Iris pigment epithelial cell (primary cell): ENCODE results near the gene STRN4.
"Not testable (repeated sequence)": the region's sequence is repeated elsewhere in the genome, so short reads cannot be mapped to it uniquely, and the experiment has no call there.

Source experiments
- DNase-seq: peaks from one replicate; pipeline ENCODE4 v3.0.0-alpha.2; 2011; ENCODE audit warnings: low read depth

The STRN4 gene

GRCh38 chr19:46773018-46773399 is 26.8 kb upstream of the STRN4 start:
- no peak for DNase-seq

DNA sequence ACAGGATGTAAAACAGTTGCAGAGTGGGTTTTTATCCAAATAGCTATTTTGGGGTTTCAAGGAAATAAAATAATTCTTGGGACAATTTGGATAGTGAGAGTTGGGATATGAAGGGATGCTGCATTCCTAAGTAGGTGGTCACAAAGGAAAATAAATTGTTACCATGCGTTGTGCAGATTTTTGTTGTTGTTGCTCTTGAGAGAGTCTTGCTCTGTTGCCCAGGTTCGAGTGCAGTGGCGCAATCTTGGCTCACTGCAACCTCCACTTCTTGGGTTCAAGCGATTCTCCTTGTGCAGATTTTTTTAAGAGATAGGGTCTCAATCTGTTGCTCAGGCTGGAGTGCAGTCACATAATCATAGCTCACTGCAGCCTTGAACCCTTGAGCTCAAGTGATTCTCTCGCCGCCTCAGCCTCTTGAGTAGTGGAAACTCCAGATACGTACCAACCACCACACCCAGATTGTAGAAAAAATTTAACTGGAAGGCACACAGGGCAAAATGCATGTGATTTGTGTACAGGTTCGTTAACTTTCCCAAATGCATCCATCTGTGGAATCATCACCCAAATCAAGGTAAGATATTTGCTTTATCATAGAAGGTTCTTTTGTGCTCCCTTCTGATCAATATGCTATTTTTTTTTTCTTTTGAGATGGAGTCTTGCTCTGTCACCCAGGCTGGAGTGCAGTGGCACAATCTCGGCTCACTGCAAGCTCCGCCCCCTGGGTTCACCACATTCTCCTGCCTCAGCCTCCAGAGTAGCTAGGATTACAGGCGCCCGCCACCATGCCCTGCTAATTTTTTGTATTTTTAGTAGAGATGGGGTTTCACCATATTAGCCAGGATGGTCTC is 26.1 kb upstream of the STRN4 start:
- DNase-seq, result no peak

- not testable (repeated sequence) for DNase-seq
These were observed 22.5 kb upstream of the STRN4 start for GRCh38 chr19:46768746-46769145.

- DNase-seq, result peak; percentile 34
These were observed 20.5 kb upstream of the STRN4 start for GRCh38 chr19:46766569-46767317.

GRCh38 chr19:46764817-46765291 is 18.6 kb upstream of the STRN4 start:
- no peak for DNase-seq

DNA sequence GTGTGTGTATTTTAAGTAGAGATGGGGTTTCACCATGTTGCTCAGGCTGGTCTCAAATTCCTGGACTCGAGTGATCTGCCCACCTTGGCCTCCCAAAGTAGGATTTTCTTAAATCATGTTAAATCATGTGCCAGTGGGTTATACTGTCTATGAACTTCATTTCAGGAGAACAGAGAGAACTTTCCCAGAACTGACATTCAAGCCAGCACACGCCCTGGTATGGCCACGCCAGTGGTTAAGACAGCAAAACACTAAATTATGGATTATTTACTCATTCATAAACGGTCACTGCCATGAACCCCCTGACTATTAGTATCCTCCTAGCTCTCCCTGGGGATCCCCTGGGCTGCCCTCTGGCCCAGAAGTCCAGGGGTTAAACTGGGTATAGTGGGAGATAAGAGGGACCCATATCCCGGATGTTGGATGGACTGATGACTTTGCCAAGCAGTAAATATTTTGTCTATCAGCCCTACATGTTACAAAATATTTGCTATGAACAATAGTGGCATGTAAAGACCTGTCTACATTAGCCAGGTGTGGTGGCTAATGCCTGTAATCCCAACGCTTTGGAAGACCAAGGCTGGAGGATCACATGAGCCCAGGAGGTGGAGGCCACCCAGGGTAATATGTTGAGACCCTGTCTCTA is 16.1 kb upstream of the STRN4 start:
- DNase-seq, result no peak

- peak; percentile 86 for DNase-seq
These were observed 15.2 kb upstream of the STRN4 start for GRCh38 chr19:46761418-46761831.

DNA sequence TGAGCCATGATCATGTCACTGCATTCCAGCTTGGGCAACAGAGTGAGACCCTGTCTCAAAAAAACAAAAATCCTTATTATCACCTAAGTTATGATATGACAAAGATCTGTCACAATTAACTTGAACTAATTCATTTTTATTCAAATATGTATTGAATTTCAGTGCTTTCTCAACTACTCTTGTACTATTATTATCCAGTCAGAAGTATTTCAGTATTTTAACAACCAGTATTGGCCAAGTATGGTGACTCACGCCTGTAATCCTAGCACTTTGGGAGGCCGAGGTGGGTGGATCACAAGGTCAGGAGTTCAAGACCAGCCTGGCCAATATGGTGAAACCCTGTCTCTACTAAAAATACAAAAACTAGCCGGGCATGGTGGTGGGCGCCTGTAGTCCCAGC is 14.6 kb upstream of the STRN4 start:
- peak; percentile 74 for DNase-seq

DNA sequence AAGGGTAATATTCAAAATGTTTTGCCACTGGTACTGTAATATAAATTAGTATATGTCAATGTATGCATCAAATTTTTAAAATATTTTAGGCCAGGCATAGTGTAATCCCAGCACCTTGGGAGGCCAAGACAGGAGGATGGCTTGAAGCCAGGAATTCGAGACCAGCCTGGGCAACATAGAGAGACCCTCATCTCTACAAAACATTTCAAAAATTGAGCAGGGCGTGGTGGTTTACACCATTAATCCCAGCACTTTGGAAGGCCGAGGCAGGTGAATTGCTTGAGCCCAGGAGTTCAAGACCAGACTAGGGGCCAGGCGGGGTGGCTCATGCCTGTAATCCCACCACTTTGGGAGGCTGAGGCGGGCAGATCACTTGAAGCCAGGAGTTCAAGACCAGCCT is 14.1 kb upstream of the STRN4 start:
- DNase-seq, result no peak

GRCh38 chr19:46759817-46760333 is 13.6 kb upstream of the STRN4 start:
- DNase-seq, result peak; percentile 97

DNA sequence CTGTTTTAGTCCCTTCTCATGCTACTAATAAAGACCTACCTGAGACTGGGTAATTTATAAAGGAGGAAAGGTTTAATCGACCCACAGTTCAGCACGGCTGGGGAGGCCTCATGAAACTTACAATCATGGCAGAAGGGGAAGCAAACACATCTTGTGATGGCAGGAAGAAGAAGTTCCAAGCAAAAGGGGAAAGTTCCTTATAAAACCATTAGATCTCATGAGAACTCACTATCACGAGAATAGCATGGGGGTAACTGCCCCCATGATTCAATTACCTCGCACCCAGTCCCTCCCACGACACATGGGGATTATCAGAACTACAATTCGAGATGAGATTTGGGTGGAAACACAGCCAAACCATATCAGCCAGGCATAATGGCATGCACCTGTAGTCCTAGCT is 13.0 kb upstream of the STRN4 start:
- no peak for DNase-seq

GRCh38 chr19:46756544-46756888 is 10.3 kb upstream of the STRN4 start:
- DNase-seq, result no peak

DNA sequence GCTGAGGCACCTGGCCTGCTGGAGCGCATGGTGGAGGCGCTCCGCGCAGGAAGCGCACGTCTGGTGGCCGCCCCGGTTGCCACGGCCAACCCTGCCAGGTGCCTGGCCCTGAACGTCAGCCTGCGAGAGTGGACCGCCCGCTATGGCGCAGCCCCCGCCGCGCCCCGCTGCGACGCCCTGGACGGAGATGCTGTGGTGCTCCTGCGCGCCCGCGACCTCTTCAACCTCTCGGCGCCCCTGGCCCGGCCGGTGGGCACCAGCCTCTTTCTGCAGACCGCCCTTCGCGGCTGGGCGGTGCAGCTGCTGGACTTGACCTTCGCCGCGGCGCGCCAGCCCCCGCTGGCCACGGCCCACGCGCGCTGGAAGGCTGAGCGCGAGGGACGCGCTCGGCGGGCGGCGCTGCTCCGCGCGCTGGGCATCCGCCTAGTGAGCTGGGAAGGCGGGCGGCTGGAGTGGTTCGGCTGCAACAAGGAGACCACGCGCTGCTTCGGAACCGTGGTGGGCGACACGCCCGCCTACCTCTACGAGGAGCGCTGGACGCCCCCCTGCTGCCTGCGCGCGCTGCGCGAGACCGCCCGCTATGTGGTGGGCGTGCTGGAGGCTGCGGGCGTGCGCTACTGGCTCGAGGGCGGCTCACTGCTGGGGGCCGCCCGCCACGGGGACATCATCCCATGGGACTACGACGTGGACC is 9.7 kb upstream of the STRN4 start:
- no peak for DNase-seq

DNA sequence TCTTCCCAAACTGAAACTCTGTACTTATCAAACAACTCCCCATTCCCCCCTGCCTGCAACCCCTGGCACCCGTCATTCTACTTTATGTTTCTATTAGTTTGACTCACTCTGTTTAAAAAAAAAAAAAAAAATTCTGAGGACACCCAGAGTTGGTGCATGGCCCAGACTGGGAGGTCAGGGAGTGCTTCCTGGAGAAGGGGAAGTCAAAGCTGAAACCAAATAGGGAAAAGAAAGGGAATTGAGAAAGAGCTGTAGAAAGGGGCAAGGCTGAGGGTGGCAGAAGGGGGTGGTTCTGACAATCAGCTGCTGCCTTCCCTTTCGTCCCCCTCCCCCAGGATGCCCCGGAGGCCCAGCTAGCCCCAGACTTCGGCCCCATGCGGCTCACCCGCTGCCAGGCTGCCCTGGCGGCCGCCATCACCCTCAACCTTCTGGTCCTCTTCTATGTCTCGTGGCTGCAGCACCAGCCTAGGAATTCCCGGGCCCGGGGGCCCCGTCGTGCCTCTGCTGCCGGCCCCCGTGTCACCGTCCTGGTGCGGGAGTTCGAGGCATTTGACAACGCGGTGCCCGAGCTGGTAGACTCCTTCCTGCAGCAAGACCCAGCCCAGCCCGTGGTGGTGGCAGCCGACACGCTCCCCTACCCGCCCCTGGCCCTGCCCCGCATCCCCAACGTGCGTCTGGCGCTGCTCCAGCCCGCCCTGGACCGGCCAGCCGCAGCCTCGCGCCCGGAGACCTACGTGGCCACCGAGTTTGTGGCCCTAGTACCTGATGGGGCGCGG is 9.0 kb upstream of the STRN4 start:
- peak; percentile 51 for DNase-seq

DNA sequence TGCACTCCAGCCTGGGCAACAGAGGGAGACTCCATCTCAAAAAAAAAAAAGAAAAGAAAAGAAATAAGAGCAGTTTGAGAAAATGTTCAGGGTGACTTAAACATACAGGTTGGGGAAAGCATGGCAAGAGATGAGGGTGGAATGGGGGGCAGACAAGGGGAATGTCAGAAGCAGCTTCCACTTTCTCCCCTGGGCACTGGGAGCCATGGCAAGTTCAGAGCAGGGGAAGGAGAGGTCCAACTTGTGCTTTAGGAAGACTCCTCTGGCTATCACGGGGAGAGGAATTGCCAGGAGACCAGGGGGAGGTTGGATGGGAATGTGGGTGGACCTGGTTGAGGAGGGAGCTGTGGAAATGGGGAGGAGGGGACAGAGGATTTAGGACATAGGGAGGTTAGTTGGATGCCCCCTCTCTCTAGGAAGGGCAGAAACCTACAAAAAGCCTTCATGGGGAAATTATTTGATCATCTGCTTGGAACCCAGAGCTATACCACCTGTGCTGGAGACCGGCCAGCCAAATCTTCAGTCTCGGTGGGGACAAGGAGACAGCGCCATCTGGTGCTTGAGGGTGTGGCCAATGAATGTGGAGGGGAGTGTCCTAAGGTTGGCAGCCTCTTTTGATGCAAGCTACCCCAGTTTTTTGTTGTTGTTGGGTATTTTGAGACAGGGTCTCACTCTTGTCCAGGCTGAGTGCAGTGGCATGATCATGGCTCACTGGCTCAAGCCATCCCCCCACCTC is 7.3 kb upstream of the STRN4 start:
- no peak for DNase-seq

DNA sequence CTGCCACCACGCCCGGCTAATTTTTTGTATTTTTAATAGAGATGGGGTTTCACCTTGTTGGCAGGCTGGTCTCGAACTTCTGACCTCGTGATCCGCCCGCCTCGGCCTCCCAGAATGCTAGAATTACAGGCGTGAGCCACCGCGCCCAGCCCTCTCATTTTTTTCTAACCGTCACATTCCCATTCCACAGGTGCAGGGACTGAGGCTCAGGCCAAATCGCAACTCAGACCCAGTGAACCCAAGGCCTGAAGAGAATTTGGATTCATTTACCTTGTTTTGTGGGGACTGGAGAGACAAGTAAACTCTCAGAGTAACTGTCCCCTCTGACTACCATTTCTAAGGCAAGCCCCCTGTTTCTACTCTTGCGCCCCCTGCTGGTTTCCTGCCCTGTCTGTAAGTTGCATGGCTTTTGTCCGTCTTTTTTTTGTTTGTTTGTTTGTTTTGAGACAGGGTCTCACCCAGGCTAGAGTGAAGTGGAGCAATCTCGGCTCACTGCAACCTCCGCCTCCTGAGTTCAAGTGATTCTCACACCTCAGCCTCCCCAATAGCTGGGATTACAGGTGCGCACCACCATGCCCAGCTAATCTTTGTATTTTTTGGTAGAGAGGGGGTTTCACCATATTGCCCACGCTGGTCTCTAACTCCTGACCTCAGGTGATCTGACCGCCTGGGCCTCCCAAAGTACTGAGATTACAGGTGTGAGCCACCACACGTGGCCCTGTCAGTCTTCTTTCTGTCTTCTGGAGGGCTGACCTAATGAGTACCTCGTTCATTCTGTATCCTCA is 2.3 kb upstream of the STRN4 start:
- peak; percentile 62 for DNase-seq

GRCh38 chr19:46745521-46746280 is 549 bp downstream of the STRN4 start, which contains the start of gene FKRP:
Gene FKRP (plus strand): TSS chr19:46746057. CDS start chr19:46755451, 9,394 bp downstream.
- DNase-seq, result no peak

GRCh38 chr19:46745030-46745429 is 1.2 kb downstream of the STRN4 start:
- no peak for DNase-seq
